Measurements from ENCODE around the gene OPCML. TPM values are rescaled to one million over a fixed set of nuclear protein-coding genes. Genes with fewer than 3 reads are reported as not detected.

The OPCML gene
- total RNA-seq, 3 donors from 2014 or later (not counting 1 experiment from before 2014, with no cell fraction given), result not detected

- no peak for TF ChIP-seq CTCF (IDR thresholded peaks at IDR 0.05)
- DNase-seq (no peak), ATAC-seq (no peak)
- no peak overlapping the region for H3K27ac Mint-ChIP-seq
- Histone ChIP-seq H3K36me3 (ENCODE audit: control insufficient read depth, insufficient read depth, low read length) (no peaks in the 10 kb centered on the region), H3K27me3 (ENCODE audit: control insufficient read depth, insufficient read depth, low read length) (no peaks in the 10 kb centered on the region), H3K4me3 (ENCODE audit: low read length) (no peak overlapping the region), H3K27ac (ENCODE audit: low read length) (no peak overlapping the region), H3K9me3 (ENCODE audit: control insufficient read depth, insufficient read depth, low read length) (no peaks in the 10 kb centered on the region), H3K4me1 (ENCODE audit: control insufficient read depth, insufficient read depth, low read length) (no peaks in the 10 kb centered on the region)
- intact Hi-C loops (cut with micrococcal nuclease), result no loop called here
- peaks cover 0 to 2% of the 10 kb centered on the region in 2 donors for H3K27me3 Mint-ChIP-seq (ENCODE audit: low read depth in 2 of 2)
- no peaks in the 10 kb centered on the region for H3K4me1 Mint-ChIP-seq
- H3K36me3 Mint-ChIP-seq, result no peaks in the 10 kb centered on the region
- 73% methylated on average over 2 of the region's 2 CpGs for WGBS (ENCODE audit: insufficient coverage)
- peaks cover 0 to under 1% of the 10 kb centered on the region in 2 donors for H3K9me3 Mint-ChIP-seq
- no peak overlapping the region for H3K4me3 Mint-ChIP-seq
Measured at GRCh38 chr11:133503236-133503635, 29.1 kb downstream of the OPCML start.

- H3K36me3 Mint-ChIP-seq, result no peaks in the 10 kb centered on the region
- no peak overlapping the region for H3K4me3 Mint-ChIP-seq
- no peak for TF ChIP-seq CTCF (IDR thresholded peaks at IDR 0.05)
- no peaks in the 10 kb centered on the region for H3K4me1 ChIP-seq (ENCODE audit: control insufficient read depth, insufficient read depth, low read length)
- no peaks in the 10 kb centered on the region for H3K4me1 Mint-ChIP-seq
- ATAC-seq (no peak), DNase-seq (no peak)
- no peaks in the 10 kb centered on the region for H3K9me3 ChIP-seq (ENCODE audit: control insufficient read depth, insufficient read depth, low read length)
- no peak overlapping the region for H3K4me3 ChIP-seq (ENCODE audit: low read length)
- no peaks in the 10 kb centered on the region for H3K36me3 ChIP-seq (ENCODE audit: control insufficient read depth, insufficient read depth, low read length)
- H3K9me3 Mint-ChIP-seq, result peaks cover 0 to 2% of the 10 kb centered on the region in 2 donors
- H3K27ac ChIP-seq (ENCODE audit: low read length), result no peak overlapping the region
- H3K27ac Mint-ChIP-seq, result no peak overlapping the region
- peaks cover 0 to 2% of the 10 kb centered on the region in 2 donors for H3K27me3 Mint-ChIP-seq (ENCODE audit: low read depth in 2 of 2)
- H3K27me3 ChIP-seq (ENCODE audit: control insufficient read depth, insufficient read depth, low read length), result no peaks in the 10 kb centered on the region
- WGBS (ENCODE audit: insufficient coverage), result 68% methylated on average over 23 of the region's 24 CpGs
- intact Hi-C loops (cut with micrococcal nuclease), result no loop called here
Measured at GRCh38 chr11:133501643-133502539, 30.4 kb downstream of the OPCML start.

GRCh38 chr11:133500936-133501335, 31.4 kb downstream of the OPCML start:
- intact Hi-C loops (cut with micrococcal nuclease), result no loop called here
- no peaks in the 10 kb centered on the region for H3K4me1 Mint-ChIP-seq
- ATAC-seq (no peak), DNase-seq (no peak)
- 75% methylated on average over 11 of the region's 11 CpGs for WGBS (ENCODE audit: insufficient coverage)
- H3K9me3 Mint-ChIP-seq, result peaks cover 0 to 2% of the 10 kb centered on the region in 2 donors
- H3K4me3 Mint-ChIP-seq, result no peak overlapping the region
- Histone ChIP-seq H3K9me3 (ENCODE audit: control insufficient read depth, insufficient read depth, low read length) (no peaks in the 10 kb centered on the region), H3K36me3 (ENCODE audit: control insufficient read depth, insufficient read depth, low read length) (no peaks in the 10 kb centered on the region), H3K27ac (ENCODE audit: low read length) (no peak overlapping the region), H3K4me3 (ENCODE audit: low read length) (no peak overlapping the region), H3K4me1 (ENCODE audit: control insufficient read depth, insufficient read depth, low read length) (no peaks in the 10 kb centered on the region), H3K27me3 (ENCODE audit: control insufficient read depth, insufficient read depth, low read length) (no peaks in the 10 kb centered on the region)
- peaks cover 0 to 2% of the 10 kb centered on the region in 2 donors for H3K27me3 Mint-ChIP-seq (ENCODE audit: low read depth in 2 of 2)
- TF ChIP-seq CTCF (IDR thresholded peaks at IDR 0.05), result no peak
- no peaks in the 10 kb centered on the region for H3K36me3 Mint-ChIP-seq
- no peak overlapping the region for H3K27ac Mint-ChIP-seq

Data from natural killer cell (primary cell).